Adrenal gland (tissue), 5 donors: ENCODE data around the gene SLC6A5.

ENCODE experiments used
- POLR2A ChIP-seq, 2 donors: fragments of 450-650 bp; IDR thresholded peaks; one replicate each; pipeline ENCODE4 v1.6.1; 2017; ENCODE audit warnings: antibody characterized with exemption in 2 of 2, mild to moderate bottlenecking in 2 of 2, moderate library complexity in 1 of 2
- TF ChIP-seq, protein P1 (sequence below), 6 experiments: fragments of 450-650 bp in 4 of 6; fragments of 200-600 bp in 2 of 6; sonication (generic) in 1 of 6; IDR thresholded peaks; 1 replicate in 5 of 6; 2 replicates in 1 of 6; pipeline versions ENCODE4 v1.5.1 to v1.8.0; 2016 to 2021; ENCODE audit warnings: antibody characterized with exemption in 6 of 6, mild to moderate bottlenecking in 2 of 6, moderate library complexity in 1 of 6
- donor health status: DM: no; HTN: no; CAD: no.

DNA sequence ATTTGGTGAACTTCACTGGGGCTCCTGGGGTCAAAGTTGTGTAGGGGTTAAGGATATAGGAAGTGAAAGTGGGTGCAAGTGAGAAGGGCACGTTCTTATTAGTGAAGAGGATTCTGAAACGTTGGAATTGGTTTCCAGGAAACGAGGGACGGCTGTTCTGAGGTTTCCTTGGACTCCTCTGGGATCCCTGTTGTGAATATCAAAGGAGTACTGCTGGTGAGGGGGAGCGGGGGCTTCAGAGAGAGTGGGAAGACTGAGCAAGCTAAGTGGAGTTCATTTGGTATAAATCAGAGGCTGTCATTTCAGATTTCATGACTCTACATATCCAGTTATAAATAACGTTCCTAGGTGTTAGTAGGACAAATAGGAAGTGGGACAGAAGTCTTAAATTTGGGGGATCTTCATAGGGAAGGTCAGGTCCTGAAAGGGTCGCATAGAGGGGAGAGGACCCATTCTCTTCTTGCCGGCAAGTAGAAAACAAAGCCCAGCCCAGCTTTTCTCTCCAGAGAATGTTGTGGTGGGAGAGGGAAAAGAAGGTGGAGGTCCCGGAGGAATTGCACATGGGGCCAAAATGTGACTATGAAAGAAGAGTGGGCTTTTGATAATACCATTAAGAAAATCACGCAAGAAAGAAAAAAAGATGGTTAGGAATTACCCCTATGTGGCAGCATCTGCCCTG is 68.9 kb downstream of the SLC6A5 start:
- no peak for TF ChIP-seq POLR2A (IDR thresholded peaks at IDR 0.05)
- TF ChIP-seq, protein P1, sequence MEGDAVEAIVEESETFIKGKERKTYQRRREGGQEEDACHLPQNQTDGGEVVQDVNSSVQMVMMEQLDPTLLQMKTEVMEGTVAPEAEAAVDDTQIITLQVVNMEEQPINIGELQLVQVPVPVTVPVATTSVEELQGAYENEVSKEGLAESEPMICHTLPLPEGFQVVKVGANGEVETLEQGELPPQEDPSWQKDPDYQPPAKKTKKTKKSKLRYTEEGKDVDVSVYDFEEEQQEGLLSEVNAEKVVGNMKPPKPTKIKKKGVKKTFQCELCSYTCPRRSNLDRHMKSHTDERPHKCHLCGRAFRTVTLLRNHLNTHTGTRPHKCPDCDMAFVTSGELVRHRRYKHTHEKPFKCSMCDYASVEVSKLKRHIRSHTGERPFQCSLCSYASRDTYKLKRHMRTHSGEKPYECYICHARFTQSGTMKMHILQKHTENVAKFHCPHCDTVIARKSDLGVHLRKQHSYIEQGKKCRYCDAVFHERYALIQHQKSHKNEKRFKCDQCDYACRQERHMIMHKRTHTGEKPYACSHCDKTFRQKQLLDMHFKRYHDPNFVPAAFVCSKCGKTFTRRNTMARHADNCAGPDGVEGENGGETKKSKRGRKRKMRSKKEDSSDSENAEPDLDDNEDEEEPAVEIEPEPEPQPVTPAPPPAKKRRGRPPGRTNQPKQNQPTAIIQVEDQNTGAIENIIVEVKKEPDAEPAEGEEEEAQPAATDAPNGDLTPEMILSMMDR (IDR thresholded peaks at IDR 0.05) = no peak
